Measurements from ENCODE around the gene SLC28A1.

DNA sequence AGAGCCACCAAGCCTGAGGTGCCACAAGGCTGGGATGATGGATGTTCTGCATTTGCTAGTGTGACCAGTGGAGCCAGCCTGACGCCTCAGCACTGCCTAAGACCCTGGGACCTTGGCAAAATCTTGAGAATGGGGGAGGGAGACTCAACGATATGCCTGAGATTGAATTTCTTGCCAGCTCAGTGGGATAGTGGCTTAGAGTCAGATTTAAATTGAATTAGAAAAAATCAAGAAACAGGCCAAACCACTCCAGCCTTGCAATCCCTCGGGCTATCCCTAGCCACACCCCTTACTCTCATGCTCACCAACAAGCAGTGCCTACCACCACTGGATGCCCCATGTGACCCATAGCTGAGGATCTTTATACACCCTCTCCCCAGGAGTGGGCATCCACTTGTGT, 78.5 kb downstream of the SLC28A1 start:
- TF ChIP-seq EZH2 (IDR thresholded peaks at IDR 0.05) (no peak), POLR2AphosphoS5 (IDR thresholded peaks at IDR 0.05; ENCODE audit: borderline replicate concordance, low read depth, low read length) (no peak), FOXP2 (optimal IDR thresholded peaks at IDR 0.05; ENCODE audit: control extremely low read depth, extremely low read length, insufficient read depth) (no peak)

Data from SK-N-MC (cell line).